Lower leg skin (tissue), 3 donors: ENCODE results near the gene UBLCP1.

Experiments used
- CTCF ChIP-seq, 3 donors: fragments of 450-650 bp; IDR thresholded peaks; one replicate each; pipeline ENCODE4 v1.5.1; 2016; ENCODE audit warnings: antibody characterized with exemption in 3 of 3, mild to moderate bottlenecking in 3 of 3, moderate library complexity in 2 of 3
- POLR2A ChIP-seq, 2 donors: fragments of 450-650 bp; IDR thresholded peaks; one replicate each; pipeline ENCODE4 v1.6.1; 2016 to 2017; ENCODE audit warnings: antibody characterized with exemption in 2 of 2, mild to moderate bottlenecking in 1 of 2, moderate library complexity in 1 of 2

DNA sequence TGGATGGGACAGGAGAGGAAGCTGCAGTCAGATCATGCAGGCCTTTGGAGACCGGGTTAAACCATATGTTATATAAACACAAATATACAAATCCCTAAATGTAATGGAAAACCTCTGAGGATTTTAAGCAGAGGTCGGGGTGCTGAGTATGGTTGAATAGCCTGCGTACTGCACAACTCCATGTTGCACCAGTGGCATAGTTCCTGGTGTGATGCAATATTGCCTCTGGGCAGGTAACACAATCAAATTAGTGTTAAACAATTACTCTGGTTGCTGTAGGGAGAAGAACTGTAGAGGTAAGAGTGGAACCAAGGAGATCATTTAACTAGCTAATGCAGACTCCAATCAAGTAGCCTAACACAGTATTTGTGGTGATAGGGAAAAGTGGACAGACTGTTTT lies 32.4 kb upstream of the UBLCP1 start:
- TF ChIP-seq CTCF (IDR thresholded peaks at IDR 0.05) = no peak
- TF ChIP-seq POLR2A (IDR thresholded peaks at IDR 0.05) = no peak
